Measurements from ENCODE around the gene SAFB. TPM values are rescaled to one million over a fixed set of nuclear protein-coding genes. Genes with fewer than 3 reads are reported as not detected.
"Not testable (repeated sequence)": the region's sequence is repeated elsewhere in the genome, so short reads cannot be mapped to it uniquely, and the experiment has no call there.

SAFB gene
- total RNA-seq, 1 donor from 2014 or later, result 91.5 TPM

- no peak for DNase-seq
Observed at GRCh38 chr19:5595129-5595528, 27.8 kb upstream of the SAFB start.

- no peak for DNase-seq
Observed at GRCh38 chr19:5595745-5596144, 27.1 kb upstream of the SAFB start.

GRCh38 chr19:5600797-5601196 is 22.1 kb upstream of the SAFB start:
- DNase-seq, result peak; percentile 38

DNA sequence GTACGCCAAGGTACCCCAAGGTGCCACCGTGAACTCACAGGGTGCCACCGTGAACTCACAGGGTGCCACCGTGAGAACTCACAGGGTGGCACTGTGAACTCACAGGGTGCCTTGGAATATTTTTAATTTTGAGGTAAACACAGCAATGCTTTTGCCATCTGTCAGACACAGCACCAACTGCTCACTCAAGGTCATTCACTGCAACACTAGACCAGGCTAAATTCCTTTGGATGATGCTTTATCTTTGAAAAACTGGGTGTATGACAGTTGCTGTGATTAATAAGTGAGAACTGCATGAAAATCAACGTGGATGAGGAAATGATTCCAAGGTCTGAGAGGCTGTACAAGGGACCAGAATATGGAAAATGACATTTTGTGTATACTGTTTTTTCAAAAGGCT is 19.3 kb upstream of the SAFB start:
- no peak for DNase-seq

DNA sequence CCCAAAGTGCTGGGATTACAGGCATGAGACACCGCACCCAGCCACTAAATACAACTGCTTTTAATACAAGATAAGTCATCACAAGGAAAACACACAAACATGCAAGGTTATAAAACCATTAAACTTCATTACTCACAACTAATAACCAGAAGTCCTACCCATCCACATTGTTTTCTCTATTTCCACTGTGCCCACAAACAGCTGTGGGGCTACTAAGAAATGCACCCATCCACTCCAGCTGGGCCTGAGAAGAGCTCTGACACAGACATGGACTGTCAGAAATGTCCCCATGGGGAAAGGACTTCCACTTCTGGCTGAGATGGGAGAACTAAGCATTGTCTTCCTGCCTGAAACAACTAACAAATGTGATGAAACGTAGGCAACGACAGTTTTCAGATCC is 17.5 kb upstream of the SAFB start:
- no peak for DNase-seq

DNA sequence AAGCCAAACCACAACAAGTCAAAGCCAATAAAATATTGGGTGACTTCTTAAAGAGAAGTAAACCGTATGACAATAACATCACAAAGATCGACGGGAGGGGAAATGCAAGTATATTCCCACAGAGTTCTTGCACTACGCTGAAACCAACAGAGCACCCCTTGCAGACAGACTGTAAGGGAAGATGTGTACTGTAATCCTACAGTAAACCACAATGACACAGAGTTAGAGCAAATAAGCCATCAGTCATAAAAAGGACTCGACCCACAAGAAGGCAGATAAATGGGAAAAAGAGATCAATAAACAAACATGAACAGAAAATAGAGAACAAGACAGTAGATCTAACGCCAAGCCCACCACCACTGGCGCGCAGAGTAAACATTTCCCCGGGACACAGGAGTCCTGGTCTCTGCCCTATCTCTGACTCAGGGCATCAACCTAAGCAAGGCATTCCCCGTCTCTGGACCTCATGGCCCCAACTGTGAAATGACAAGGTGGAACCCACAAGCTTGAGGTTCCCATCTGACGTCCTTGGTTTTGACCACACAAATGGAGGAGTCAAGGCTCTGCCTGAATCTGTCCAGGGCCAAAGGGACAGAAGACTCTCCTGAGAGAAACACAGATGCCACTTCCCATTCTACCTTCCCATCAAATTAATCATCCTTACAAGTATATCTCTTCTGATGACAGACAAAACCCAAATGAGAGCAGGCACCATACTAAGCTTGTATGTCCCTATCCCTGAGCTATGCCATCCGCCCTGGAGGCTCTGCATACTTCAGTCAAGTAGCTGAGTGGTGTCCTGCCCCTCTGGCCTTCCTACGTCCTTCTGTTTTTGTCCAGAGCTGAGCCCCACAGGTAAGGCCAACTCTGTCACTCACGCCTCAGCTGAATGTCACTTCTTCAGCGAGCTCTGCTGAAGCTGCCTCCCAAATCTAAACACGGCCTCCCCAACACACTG is 15.3 kb upstream of the SAFB start:
- DNase-seq, result no peak

DNA sequence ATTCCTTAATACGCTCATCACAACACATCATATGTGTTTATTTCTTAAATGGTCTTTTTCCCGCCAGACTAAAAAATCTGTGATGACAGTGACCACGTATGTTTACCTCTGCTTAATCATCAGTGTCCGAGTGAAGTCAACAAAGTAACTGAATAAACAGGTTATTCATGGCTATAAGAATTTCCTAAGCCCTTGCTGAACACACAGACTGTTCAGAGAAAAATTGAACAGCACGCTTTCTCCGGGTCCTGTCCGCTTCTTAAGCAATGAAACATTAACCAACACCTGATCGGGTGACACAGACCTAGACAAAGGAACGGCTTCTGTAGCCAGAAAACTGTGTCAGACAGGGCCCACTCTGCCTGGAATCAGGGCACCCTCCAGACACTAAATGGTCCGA is 14.6 kb upstream of the SAFB start:
- DNase-seq, result no peak

GRCh38 chr19:5608766-5609165 is 14.1 kb upstream of the SAFB start:
- DNase-seq, result not testable (repeated sequence)

GRCh38 chr19:5609881-5610448 is 12.9 kb upstream of the SAFB start:
- no peak for DNase-seq

DNA sequence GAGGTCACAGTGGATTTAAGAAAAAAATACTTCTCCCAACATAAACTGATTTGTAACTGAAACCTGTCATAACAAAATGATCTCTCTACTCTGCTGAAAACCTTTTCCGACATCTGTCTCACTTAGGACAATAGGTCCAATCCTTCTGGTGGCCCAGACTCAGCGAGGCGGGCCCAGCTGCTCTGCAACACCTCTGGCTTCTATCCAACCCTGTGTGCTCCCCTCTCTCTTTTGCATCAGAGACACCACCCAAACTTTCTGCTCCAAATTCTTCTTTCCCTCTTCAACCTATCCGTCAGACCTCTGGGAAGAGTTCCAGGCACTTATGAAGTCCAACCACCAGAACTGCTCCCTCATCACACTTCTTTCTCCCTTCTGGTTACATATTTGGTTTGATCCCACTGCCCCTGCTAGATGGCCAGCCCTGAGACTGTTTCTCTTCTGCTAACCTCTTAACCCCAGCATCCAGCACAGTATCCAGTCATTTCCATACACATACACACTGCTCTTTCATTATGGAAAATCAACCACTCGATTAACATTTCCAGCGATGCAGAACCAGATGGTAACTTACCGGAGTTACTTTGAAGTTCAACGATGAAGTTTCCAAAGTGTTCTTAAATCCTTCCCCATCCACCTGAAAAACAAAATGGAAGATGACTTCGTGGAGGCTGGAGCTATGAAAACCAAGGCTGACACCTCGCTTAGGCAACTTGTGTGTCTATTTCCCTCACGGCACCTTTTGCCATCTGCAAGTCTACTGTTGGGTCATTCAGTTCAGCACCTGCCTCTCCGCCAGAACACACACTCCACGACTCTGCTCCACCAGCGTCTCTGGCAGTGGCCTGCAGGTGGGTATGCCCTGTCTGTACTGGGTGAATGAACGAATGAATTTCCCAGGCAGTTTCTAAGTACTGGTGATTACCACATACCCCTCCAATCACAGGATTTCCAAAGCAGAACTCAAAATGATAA is 9.7 kb upstream of the SAFB start:
- DNase-seq, result no peak

- DNase-seq, result no peak
Observed at GRCh38 chr19:5615756-5616327, 7.0 kb upstream of the SAFB start.

DNA sequence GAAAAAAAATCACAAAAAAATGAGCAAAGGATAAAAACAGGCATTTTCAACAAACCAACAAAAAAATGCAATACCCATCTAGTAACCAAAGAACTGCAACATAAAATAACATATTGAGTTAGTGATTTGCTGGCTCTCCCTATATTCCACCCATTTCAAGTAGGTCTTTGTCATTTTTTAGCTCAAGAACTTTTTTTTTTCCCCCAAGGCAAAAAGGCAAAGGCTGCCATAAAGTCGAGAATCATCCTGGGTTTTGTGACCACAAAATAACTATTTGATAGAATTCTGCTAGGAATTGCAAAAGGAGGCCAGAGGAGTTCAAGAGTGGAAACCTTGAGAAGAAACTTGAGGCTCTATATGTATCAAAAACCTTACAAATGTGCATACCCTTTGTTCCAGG is 5.8 kb upstream of the SAFB start:
- DNase-seq, result no peak

GRCh38 chr19:5618591-5618990 is 4.3 kb upstream of the SAFB start:
- DNase-seq, result no peak

DNA sequence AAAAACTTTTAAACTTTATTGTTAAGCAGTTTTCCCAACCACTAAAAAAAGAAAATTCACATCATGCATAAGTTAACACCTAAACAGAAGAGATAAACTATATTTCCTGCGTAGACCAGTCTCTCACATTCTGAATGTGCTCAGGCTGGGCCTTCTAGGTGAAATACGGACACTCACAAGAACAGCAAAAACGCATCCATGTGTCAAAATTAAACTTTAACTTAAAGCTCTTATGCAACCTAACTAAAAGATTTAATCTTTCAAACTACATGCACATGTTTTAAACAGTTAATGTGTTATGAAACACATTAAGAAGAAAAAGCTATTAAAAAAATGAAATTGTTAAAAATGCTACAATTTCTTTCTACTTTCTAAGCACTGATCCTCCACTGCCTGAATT is 2.9 kb upstream of the SAFB start:
- DNase-seq, result no peak

- peak; percentile 6 for DNase-seq
Observed at GRCh38 chr19:5621311-5621944, 1.5 kb upstream of the SAFB start.

DNA sequence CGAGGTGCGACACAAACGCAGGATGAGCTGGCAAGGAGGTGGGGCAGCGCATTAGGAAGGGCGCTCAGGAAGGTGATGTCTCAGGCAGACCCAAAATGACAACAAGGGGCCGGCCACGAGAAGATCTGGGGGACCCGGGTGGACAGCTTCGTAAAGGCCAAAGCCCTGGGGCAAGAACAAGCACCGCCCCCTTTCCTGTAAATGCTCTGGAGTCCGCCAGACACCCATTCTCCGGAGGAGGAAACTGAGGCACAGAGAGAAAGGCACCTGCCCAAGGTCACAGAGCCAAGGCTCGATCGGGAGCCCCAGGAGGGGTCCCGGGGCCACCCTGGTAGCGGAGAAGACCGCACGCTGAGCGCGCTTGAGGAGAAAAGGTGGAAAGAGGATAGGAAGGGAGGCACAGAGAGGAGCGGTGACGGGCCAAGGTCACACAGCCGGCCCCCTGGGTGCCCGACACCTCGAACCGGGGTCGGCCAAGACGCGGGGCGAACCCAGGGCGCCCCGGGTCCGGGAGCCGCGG is 878 bp upstream of the SAFB start:
- DNase-seq, result peak; percentile 17

- no peak for DNase-seq
Observed at GRCh38 chr19:5623397-5624017, 624 bp downstream of the SAFB start.

- peak; percentile 72 for DNase-seq
Observed at GRCh38 chr19:5624018-5624663, 1.3 kb downstream of the SAFB start.

GRCh38 chr19:5624741-5625278 is 1.9 kb downstream of the SAFB start:
- no peak for DNase-seq

DNA sequence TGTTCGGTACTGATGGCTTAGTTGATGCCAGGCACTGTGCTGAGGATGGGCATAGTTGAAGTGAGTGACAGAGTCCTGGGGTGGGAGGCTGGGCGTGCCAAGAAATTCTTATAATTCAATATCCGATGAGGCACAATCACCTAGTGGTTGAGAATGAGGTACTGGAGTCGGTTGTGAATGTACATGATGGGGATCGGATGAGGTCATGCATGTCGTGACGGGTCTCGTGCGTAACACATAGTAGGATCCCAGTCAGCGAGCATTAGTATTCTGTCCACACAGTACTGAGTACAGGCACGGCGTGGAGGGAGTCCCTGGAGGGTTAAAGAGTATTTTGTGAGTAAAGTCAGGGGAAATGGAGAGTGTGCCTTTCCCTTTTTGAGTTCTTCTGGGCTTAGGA is 2.8 kb downstream of the SAFB start:
- DNase-seq, result no peak

Measured in tongue (tissue), 2 donors.